DND-41 (cell line): ENCODE results near the gene GTF2A1.

Experiments used
- ATAC-seq: fragments of 200-7000 bp; cut with Tn5 transposase; 3 replicates; pipeline ENCODE4 v1.9.1; 2021; ENCODE audit warnings: low read depth; ENCODE audit not compliant: insufficient read depth
- DNase-seq: peaks from one replicate; pipeline ENCODE4 v3.0.0-alpha.2; 2020
- H2AFZ ChIP-seq: 2 replicates; pipeline ENCODE4 v1.6.0; 2012; ENCODE audit warnings: low read depth, low read length
- H3K27ac ChIP-seq: 2 replicates; pipeline ENCODE4 v1.5.1; 2012; ENCODE audit warnings: low read length, inconsistent platforms
- H3K27me3 ChIP-seq: fragments of 200-600 bp; sonication (generic); 2 replicates; pipeline ENCODE4 v1.6.0; 2012; ENCODE audit warnings: low read length, mild to moderate bottlenecking, inconsistent platforms; ENCODE audit not compliant: insufficient read depth, poor library complexity
- H3K36me3 ChIP-seq: 2 replicates; pipeline ENCODE4 v1.5.1; 2012; ENCODE audit warnings: low read length, inconsistent platforms; ENCODE audit not compliant: insufficient read depth
- H3K4me1 ChIP-seq: 2 replicates; pipeline ENCODE4 v1.5.1; 2012; ENCODE audit warnings: mild to moderate bottlenecking, low read length; ENCODE audit not compliant: insufficient read depth
- H3K4me2 ChIP-seq: 2 replicates; pipeline ENCODE4 v1.6.0; 2012; ENCODE audit warnings: mild to moderate bottlenecking, moderate library complexity, low read length, inconsistent platforms; ENCODE audit not compliant: insufficient read depth
- H3K4me3 ChIP-seq, 2 experiments: fragments of 200-600 bp in 1 of 2; shearing (Covaris generic) in 1 of 2; 2 replicates each; pipeline ENCODE4 v1.5.1; 2012 to 2016; ENCODE audit warnings: inconsistent platforms in 2 of 2, low read length in 2 of 2, mild to moderate bottlenecking in 2 of 2, low read depth in 1 of 2, moderate library complexity in 1 of 2
- H3K79me2 ChIP-seq: 2 replicates; pipeline ENCODE4 v1.6.0; 2012; ENCODE audit warnings: low read length, inconsistent platforms; ENCODE audit not compliant: insufficient read depth
- H3K9ac ChIP-seq: 2 replicates; pipeline ENCODE4 v1.6.0; 2012; ENCODE audit warnings: low read depth, mild to moderate bottlenecking, inconsistent platforms, low read length, moderate library complexity
- H3K9me3 ChIP-seq: 2 replicates; pipeline ENCODE4 v1.5.1; 2012; ENCODE audit warnings: low read length, moderate library complexity, mild to moderate bottlenecking, inconsistent platforms; ENCODE audit not compliant: insufficient read depth, severe bottlenecking
- H4K20me1 ChIP-seq: 2 replicates; pipeline ENCODE4 v1.6.0; 2012; ENCODE audit warnings: low read length; ENCODE audit not compliant: insufficient read depth
- EZH2 ChIP-seq: IDR thresholded peaks from 3 replicates; pipeline ENCODE4 v1.6.1; 2012; ENCODE audit warnings: borderline replicate concordance, low read depth, mild to moderate bottlenecking, moderate library complexity, low read length, inconsistent platforms; ENCODE audit not compliant: severe bottlenecking
- TF ChIP-seq, protein P1 (sequence below): IDR thresholded peaks from 2 replicates; pipeline ENCODE4 v1.5.1; 2012; ENCODE audit warnings: borderline replicate concordance, low read length, moderate library complexity, mild to moderate bottlenecking; ENCODE audit not compliant: poor library complexity, severe bottlenecking; ENCODE audit errors: extremely low read depth

GTF2A1 gene

GRCh38 chr14:81153187-81153586 lies 67.6 kb downstream of the GTF2A1 start:
- no peaks in the 10 kb centered on the region for H3K9me3 ChIP-seq
- H3K4me1 ChIP-seq = no peaks in the 10 kb centered on the region
- H2AFZ ChIP-seq = no peak overlapping the region
- no peaks in the 10 kb centered on the region for H3K27me3 ChIP-seq
- no peak overlapping the region for H3K9ac ChIP-seq
- H4K20me1 ChIP-seq = no peaks in the 10 kb centered on the region
- no peaks in the 10 kb centered on the region for H3K36me3 ChIP-seq
- no peak overlapping the region for H3K4me2 ChIP-seq
- no peaks in the 10 kb centered on the region for H3K79me2 ChIP-seq
- H3K27ac ChIP-seq = no peak overlapping the region
- DNase-seq = no peak
- ATAC-seq = no peak
- TF ChIP-seq, protein P1, sequence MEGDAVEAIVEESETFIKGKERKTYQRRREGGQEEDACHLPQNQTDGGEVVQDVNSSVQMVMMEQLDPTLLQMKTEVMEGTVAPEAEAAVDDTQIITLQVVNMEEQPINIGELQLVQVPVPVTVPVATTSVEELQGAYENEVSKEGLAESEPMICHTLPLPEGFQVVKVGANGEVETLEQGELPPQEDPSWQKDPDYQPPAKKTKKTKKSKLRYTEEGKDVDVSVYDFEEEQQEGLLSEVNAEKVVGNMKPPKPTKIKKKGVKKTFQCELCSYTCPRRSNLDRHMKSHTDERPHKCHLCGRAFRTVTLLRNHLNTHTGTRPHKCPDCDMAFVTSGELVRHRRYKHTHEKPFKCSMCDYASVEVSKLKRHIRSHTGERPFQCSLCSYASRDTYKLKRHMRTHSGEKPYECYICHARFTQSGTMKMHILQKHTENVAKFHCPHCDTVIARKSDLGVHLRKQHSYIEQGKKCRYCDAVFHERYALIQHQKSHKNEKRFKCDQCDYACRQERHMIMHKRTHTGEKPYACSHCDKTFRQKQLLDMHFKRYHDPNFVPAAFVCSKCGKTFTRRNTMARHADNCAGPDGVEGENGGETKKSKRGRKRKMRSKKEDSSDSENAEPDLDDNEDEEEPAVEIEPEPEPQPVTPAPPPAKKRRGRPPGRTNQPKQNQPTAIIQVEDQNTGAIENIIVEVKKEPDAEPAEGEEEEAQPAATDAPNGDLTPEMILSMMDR = no peak
- TF ChIP-seq EZH2 = no peak
- no peak overlapping the region for H3K4me3 ChIP-seq

- TF ChIP-seq EZH2 = no peak
- TF ChIP-seq, protein P1 = no peak
- no peaks in the 10 kb centered on the region for H3K79me2 ChIP-seq
- no peak overlapping the region for H3K27ac ChIP-seq
- H2AFZ ChIP-seq = no peak overlapping the region
- no peak for DNase-seq
- peaks cover 13% of the 10 kb centered on the region for H3K4me1 ChIP-seq
- no peak overlapping the region for H3K4me2 ChIP-seq
- no peaks in the 10 kb centered on the region for H4K20me1 ChIP-seq
- ATAC-seq = no peak
- no peaks in the 10 kb centered on the region for H3K9me3 ChIP-seq
- H3K9ac ChIP-seq = no peak overlapping the region
- H3K36me3 ChIP-seq = peaks cover 7% of the 10 kb centered on the region
- no peaks in the 10 kb centered on the region for H3K27me3 ChIP-seq
- H3K4me3 ChIP-seq = no peak overlapping the region
Measured at GRCh38 chr14:81148635-81149034, 72.1 kb downstream of the GTF2A1 start.

DNA sequence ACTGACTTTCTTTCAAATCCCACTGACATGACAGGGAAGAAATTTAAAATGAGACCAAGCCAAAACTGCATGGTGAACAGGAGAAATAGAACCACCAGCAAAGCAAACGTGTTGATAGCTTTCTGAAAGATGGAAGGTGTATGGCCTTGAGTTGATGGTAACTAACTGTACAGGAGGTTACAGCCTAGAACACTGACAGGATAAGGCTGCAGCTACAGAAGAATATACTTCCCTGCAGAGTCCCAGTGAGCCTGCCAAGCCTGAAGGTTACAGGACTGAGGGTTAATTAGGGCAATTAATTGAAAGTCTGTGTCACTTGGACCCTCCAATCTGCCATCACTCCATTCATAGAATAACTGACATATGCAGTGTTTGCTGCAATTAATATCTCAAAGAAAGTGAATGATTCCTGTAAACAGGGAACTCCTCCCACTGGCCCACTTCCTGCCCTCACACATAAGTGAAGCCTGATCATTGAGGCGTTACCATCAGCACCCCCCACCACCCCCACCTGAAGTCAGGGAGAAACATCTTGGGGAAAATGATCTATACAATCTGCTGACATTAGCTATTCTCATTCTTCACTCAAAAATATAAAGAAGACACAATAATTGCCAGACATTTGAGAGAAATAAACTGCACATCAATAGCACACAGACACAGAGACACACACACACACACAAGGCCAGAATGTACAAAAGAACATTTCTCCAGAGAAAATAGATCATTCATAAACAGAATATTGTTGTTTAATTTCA lies 73.4 kb downstream of the GTF2A1 start:
- Histone ChIP-seq H2AFZ (no peak overlapping the region), H3K4me3 (no peak overlapping the region), H3K27ac (peak overlapping the region; percentile 48; the same call in 1 of the 2 replicates), H3K79me2 (no peaks in the 10 kb centered on the region), H3K27me3 (no peaks in the 10 kb centered on the region), H4K20me1 (no peaks in the 10 kb centered on the region), H3K4me2 (no peak overlapping the region), H3K9ac (no peak overlapping the region), H3K4me1 (peaks cover 13% of the 10 kb centered on the region), H3K36me3 (peaks cover 20% of the 10 kb centered on the region), H3K9me3 (no peaks in the 10 kb centered on the region)
- TF ChIP-seq EZH2 = no peak
- TF ChIP-seq, protein P1 = no peak
- ATAC-seq (peak; percentile 87), DNase-seq (peak; percentile 36)
